Psoas muscle (tissue), 8 donors: ENCODE results near the gene PSMB4. TPM values are rescaled to one million over a fixed set of nuclear protein-coding genes. Genes with fewer than 3 reads are reported as not detected.
A peak's percentile ranks its signal among the peaks of the same experiment; 100 is the strongest.
"Not testable (repeated sequence)": the region's sequence is repeated elsewhere in the genome, so short reads cannot be mapped to it uniquely, and the experiment has no call there.

Experiments
- ATAC-seq, 4 donors: fragments of 200-7000 bp; cut with Tn5 transposase; one replicate each; pipeline ENCODE4 v1.9.1; 2020; ENCODE audit warnings: moderate library complexity in 3 of 4, mild to moderate bottlenecking in 2 of 4
- DNase-seq, 2 donors: peaks; one replicate each; pipeline ENCODE4 v3.0.0-alpha.2; 2020
- H3K27ac ChIP-seq: fragments of 200-600 bp; one replicate; pipeline ENCODE4 v1.8.0; 2022
- H3K27me3 ChIP-seq, 3 donors: fragments of 200-600 bp in 1 of 3; one replicate each; pipeline versions ENCODE4 v1.6.1 to v1.8.0; 2013 to 2022; ENCODE audit warnings: low read length in 2 of 3, mild to moderate bottlenecking in 2 of 3, moderate library complexity in 1 of 3; ENCODE audit not compliant: insufficient read depth in 3 of 3
- H3K36me3 ChIP-seq, 2 donors: fragments of 200-600 bp in 1 of 2; one replicate each; pipeline versions ENCODE4 v1.6.1 to v1.8.0; 2013 to 2022; ENCODE audit warnings: low read depth in 1 of 2, mild to moderate bottlenecking in 1 of 2, moderate library complexity in 1 of 2; ENCODE audit not compliant: insufficient read depth in 1 of 2
- H3K4me1 ChIP-seq: fragments of 200-600 bp; one replicate; pipeline ENCODE4 v1.8.0; 2022
- H3K4me3 ChIP-seq: fragments of 200-600 bp; one replicate; pipeline ENCODE4 v1.8.0; 2022; ENCODE audit warnings: mild to moderate bottlenecking
- H3K9me3 ChIP-seq: fragments of 200-600 bp; one replicate; pipeline ENCODE4 v1.8.0; 2022
- CTCF ChIP-seq: fragments of 200-600 bp; IDR thresholded peaks from one replicate; pipeline ENCODE4 v1.8.0; 2022; ENCODE audit warnings: antibody characterized with exemption
- WGBS, 3 donors: extraction: QIAGEN DNeasy Blood & Tissue Kit; methylation state at CpG; one replicate each; pipeline versions ENCODE4 v1.1.6 to v1.1.7; 2013; 5-methylcytosine and 5-hydroxymethylcytosine counted together
- intact Hi-C, 2 donors: fragments of 100-400 bp; cut with DNase I; formaldehyde crosslinking; loops; one replicate each; pipeline versions ENCODE4 v1.11.0 to v1.14.2; 2022
- long read RNA-seq, 2 donors: library from polyadenylated mRNA; unstranded; transcript quantifications; one replicate each; pipeline ENCODE4 v2.0.0, GENCODE V29; 2021
- polyA plus RNA-seq, 3 donors: library from polyadenylated mRNA; stranded (reverse); fragments of 200-250 nt; gene quantifications; one replicate each; pipeline ENCODE4 v1.2.3, GENCODE V29; 2013
- total RNA-seq, 4 donors: library from RNA; stranded (reverse); fragmentation: NEBNext Ultra II Directional in 2 of 4; extraction: Animal tissue kit (Norgen Biotek cat#: 25700) in 2 of 4; gene quantifications; one replicate each; pipeline versions ENCODE4 v1.2.1 to v1.2.4, GENCODE V29; 2021 to 2023
- donor health status: healthy with polysubstance abuse.
- donor health status: DM: no; HTN: no; CAD: no; lungs with moderate emphysema.
- donor health status: Bipolar disorder and iron deficiency.
- donor health status: healthy.
- donor health status: DM: yes; HTN: yes; CAD: no.
- donor health status: DM: no; HTN: no; CAD: no.
- donor health status: DM: no; HTN: no; CAD: no.
- donor health status: DM: yes; HTN: yes; CAD: no.

Gene PSMB4
- total RNA-seq = 100 to 1,000 TPM; 149 to 285 (median 230) TPM
- polyA plus RNA-seq = 100 to 1,000 TPM; 354 to 521 (median 465) TPM
- long read RNA-seq, donor 1, transcript PSMB4-201 (7 exons, 964 nt) = major isoform, 27 of 33 reads
- long read RNA-seq, donor 1, partial matches to known transcripts = 4 of 33 reads
- long read RNA-seq, donor 1, other reads (novel, unspliced or antisense) = 0 of 33 reads
- long read RNA-seq, donor 2, transcript PSMB4-201 (7 exons, 964 nt) = major isoform, 55 of 66 reads
- long read RNA-seq, donor 2, partial matches to known transcripts = 4 of 66 reads
- long read RNA-seq, donor 2, other reads (novel, unspliced or antisense) = 6 of 66 reads

GRCh38 chr1:151399324-151400171 is at the start of gene PSMB4:
TSS of gene PSMB4 (plus strand) at chr1:151399573. CDS start at chr1:151399588, 15 bp downstream.
- peaks cover 11% of the 10 kb centered on the region for H3K4me1 ChIP-seq
- H3K4me3 ChIP-seq = peak within 1 kb of the TSS; percentile 91
- intact Hi-C loops = loop anchor here (2.0 to 10.0 kb wide), 4 partner anchors 53 to 117 kb away; partner anchors contain the start of genes RFX5 (in 2 of the 2) and ZNF687 (in 1 of the 2)
- no peaks in the 10 kb centered on the region for H3K27me3 ChIP-seq
- peak within 1 kb of the TSS; percentile 98 for H3K27ac ChIP-seq
- H3K36me3 ChIP-seq = peaks cover 7 to 45% of the 10 kb centered on the region in 2 donors
- H3K9me3 ChIP-seq = no peaks in the 10 kb centered on the region
- WGBS, 3 donors = 0% methylated on average over 59 to 63 of the region's 63 CpGs
- peak; percentile 8 for TF ChIP-seq CTCF
- DNase-seq (peak; percentile 79 to 87), ATAC-seq (peak; percentile 93 to 96 (median 94))

GRCh38 chr1:151350323-151350722 is 49.0 kb upstream of the PSMB4 start:
- H3K27me3 ChIP-seq, H3K4me3 ChIP-seq, DNase-seq, ATAC-seq, H3K27ac ChIP-seq, intact Hi-C loops, H3K9me3 ChIP-seq, H3K36me3 ChIP-seq: not testable (repeated sequence)
- peaks cover 16% of the 10 kb centered on the region for H3K4me1 ChIP-seq
- WGBS, 3 donors = 94 to 95% (median 94%) methylated on average over 9 of the region's 9 CpGs

- Histone ChIP-seq H3K27ac (no peak overlapping the region), H3K4me1 (peaks cover 7% of the 10 kb centered on the region), H3K9me3 (peaks cover 5% of the 10 kb centered on the region), H3K27me3 (no peaks in the 10 kb centered on the region), H3K36me3 (no peaks in the 10 kb centered on the region), H3K4me3 (no peak overlapping the region)
- ATAC-seq (no peak), DNase-seq (no peak)
- WGBS, 3 donors = 89 to 94% (median 94%) methylated on average over 6 of the region's 6 CpGs
- no peak for TF ChIP-seq CTCF
- intact Hi-C loops = no loop called here
Observed at GRCh38 chr1:151352021-151352718, 47.2 kb upstream of the PSMB4 start.

GRCh38 chr1:151356696-151357095 is 42.7 kb upstream of the PSMB4 start:
- DNase-seq (no peak), ATAC-seq (no peak)
- Histone ChIP-seq H3K4me3 (no peak overlapping the region), H3K27ac (no peak overlapping the region), H3K4me1 (no peaks in the 10 kb centered on the region), H3K27me3 (no peaks in the 10 kb centered on the region), H3K36me3 (no peaks in the 10 kb centered on the region), H3K9me3 (no peaks in the 10 kb centered on the region)
- 41 to 52% (median 49%) methylated on average over 2 of the region's 2 CpGs for WGBS, 3 donors
- intact Hi-C loops = no loop called here
- TF ChIP-seq CTCF = no peak

GRCh38 chr1:151361883-151362282 is 37.5 kb upstream of the PSMB4 start:
- no peak overlapping the region for H3K4me3 ChIP-seq
- no peaks in the 10 kb centered on the region for H3K4me1 ChIP-seq
- ATAC-seq (no peak), DNase-seq (no peak)
- H3K27ac ChIP-seq = no peak overlapping the region
- TF ChIP-seq CTCF = no peak
- peaks cover 2 to 36% of the 10 kb centered on the region in 2 donors for H3K36me3 ChIP-seq
- no peaks in the 10 kb centered on the region for H3K27me3 ChIP-seq
- intact Hi-C loops = no loop called here
- H3K9me3 ChIP-seq = no peaks in the 10 kb centered on the region
